Neuronal stem cell (in vitro differentiated cells): ENCODE results near the gene GNAI2.
A peak's percentile ranks its signal among the peaks of the same experiment; 100 is the strongest.

Experiments
- DNase-seq: peaks from one replicate; pipeline ENCODE4 v3.0.0-alpha.2; 2013; ENCODE audit warnings: low spot score
- H2AFZ ChIP-seq: one replicate; pipeline ENCODE4 v1.6.1; 2013; ENCODE audit warnings: mild to moderate bottlenecking, low read length, inconsistent platforms
- H2AK5ac ChIP-seq: 2 replicates; pipeline ENCODE4 v1.6.1; 2013; ENCODE audit warnings: low read depth, mild to moderate bottlenecking, inconsistent platforms, low read length, moderate library complexity, mixed read lengths
- H2BK120ac ChIP-seq: 2 replicates; pipeline ENCODE4 v1.6.1; 2013; ENCODE audit warnings: low read depth, mild to moderate bottlenecking, inconsistent platforms, low read length, moderate library complexity, mixed read lengths
- H2BK12ac ChIP-seq: one replicate; pipeline ENCODE4 v1.6.1; 2013; ENCODE audit warnings: low read length, inconsistent platforms
- H2BK15ac ChIP-seq: 2 replicates; pipeline ENCODE4 v1.6.1; 2013; ENCODE audit warnings: mild to moderate bottlenecking, low read length, inconsistent platforms, mixed read lengths
- H2BK5ac ChIP-seq: one replicate; pipeline ENCODE4 v1.6.1; 2013; ENCODE audit warnings: inconsistent platforms, mild to moderate bottlenecking, low read length, moderate library complexity
- H3K14ac ChIP-seq: one replicate; pipeline ENCODE4 v1.6.1; 2013; ENCODE audit warnings: low read length, inconsistent platforms
- H3K18ac ChIP-seq: 2 replicates; pipeline ENCODE4 v1.6.1; 2013; ENCODE audit warnings: low read length, inconsistent platforms
- H3K23ac ChIP-seq: 2 replicates; pipeline ENCODE4 v1.6.1; 2013; ENCODE audit warnings: low read depth, mild to moderate bottlenecking, mixed read lengths, low read length, inconsistent platforms; ENCODE audit not compliant: poor library complexity
- H3K27ac ChIP-seq: replicated peaks from 3 replicates; pipeline ENCODE4 v1.5.1; 2013; ENCODE audit warnings: low read length, inconsistent platforms
- H3K27me3 ChIP-seq, 3 experiments: 2 replicates each; pipeline ENCODE4 v1.6.1; 2013; ENCODE audit warnings: low read length in 3 of 3, mild to moderate bottlenecking in 2 of 3, inconsistent platforms in 1 of 3, low read depth in 1 of 3, mixed read lengths in 1 of 3, moderate library complexity in 1 of 3; ENCODE audit not compliant: control insufficient read depth in 3 of 3, insufficient read depth in 3 of 3
- H3K36me3 ChIP-seq, 2 donors: replicated peaks in 1 of 2; 2 replicates each; pipeline ENCODE4 v1.6.1; 2013; ENCODE audit warnings: low read length in 2 of 2; ENCODE audit not compliant: control insufficient read depth in 2 of 2, insufficient read depth in 2 of 2
- H3K4ac ChIP-seq: 2 replicates; pipeline ENCODE4 v1.6.1; 2013; ENCODE audit warnings: inconsistent platforms, mild to moderate bottlenecking, low read length, moderate library complexity
- H3K4me1 ChIP-seq, 2 donors: 1 replicate in 1 of 2; 2 replicates in 1 of 2; pipeline ENCODE4 v1.6.1; 2013; ENCODE audit warnings: low read length in 2 of 2, low read depth in 1 of 2; ENCODE audit not compliant: control insufficient read depth in 2 of 2, insufficient read depth in 1 of 2
- H3K4me2 ChIP-seq: one replicate; pipeline ENCODE4 v1.6.1; 2013; ENCODE audit warnings: mild to moderate bottlenecking, low read length, inconsistent platforms; ENCODE audit not compliant: insufficient read depth, poor library complexity, severe bottlenecking
- H3K4me3 ChIP-seq, 2 donors: 2 replicates each; pipeline ENCODE4 v1.5.1; 2013; ENCODE audit warnings: low read length in 2 of 2, mild to moderate bottlenecking in 2 of 2, inconsistent platforms in 1 of 2, moderate library complexity in 1 of 2
- H3K79me1 ChIP-seq: one replicate; pipeline ENCODE4 v1.6.1; 2013; ENCODE audit warnings: low read depth, mild to moderate bottlenecking, inconsistent platforms, low read length, moderate library complexity
- H3K9ac ChIP-seq: one replicate; pipeline ENCODE4 v1.6.1; 2013; ENCODE audit warnings: mild to moderate bottlenecking, low read depth, low read length, inconsistent platforms; ENCODE audit not compliant: poor library complexity
- H3K9me3 ChIP-seq, 2 donors: replicated peaks in 1 of 2; 2 replicates each; pipeline versions ENCODE3 to v1.6.1; 2013; ENCODE audit warnings: low read length in 2 of 2, mild to moderate bottlenecking in 2 of 2, inconsistent platforms in 1 of 2, low read depth in 1 of 2, mixed read lengths in 1 of 2, moderate library complexity in 1 of 2; ENCODE audit not compliant: control insufficient read depth in 2 of 2, insufficient read depth in 1 of 2
- H4K8ac ChIP-seq: one replicate; pipeline ENCODE4 v1.6.1; 2013; ENCODE audit warnings: low read depth, mild to moderate bottlenecking, inconsistent platforms, low read length, moderate library complexity
- H4K91ac ChIP-seq: one replicate; pipeline ENCODE4 v1.6.1; 2013; ENCODE audit warnings: low read length, low read depth, mild to moderate bottlenecking, inconsistent platforms; ENCODE audit not compliant: poor library complexity
- WGBS, 2 donors: extraction: QIAGEN DNeasy Blood & Tissue Kit; methylation state at CpG; one replicate each; pipeline ENCODE4 v1.1.7; 2013; ENCODE audit warnings: missing lambda C conversion rate in 2 of 2, mixed read lengths in 1 of 2; ENCODE audit not compliant: insufficient read length in 2 of 2, insufficient replicate concordance in 1 of 2; ENCODE audit errors: extremely low coverage in 2 of 2; 5-methylcytosine and 5-hydroxymethylcytosine counted together

Gene GNAI2

DNA sequence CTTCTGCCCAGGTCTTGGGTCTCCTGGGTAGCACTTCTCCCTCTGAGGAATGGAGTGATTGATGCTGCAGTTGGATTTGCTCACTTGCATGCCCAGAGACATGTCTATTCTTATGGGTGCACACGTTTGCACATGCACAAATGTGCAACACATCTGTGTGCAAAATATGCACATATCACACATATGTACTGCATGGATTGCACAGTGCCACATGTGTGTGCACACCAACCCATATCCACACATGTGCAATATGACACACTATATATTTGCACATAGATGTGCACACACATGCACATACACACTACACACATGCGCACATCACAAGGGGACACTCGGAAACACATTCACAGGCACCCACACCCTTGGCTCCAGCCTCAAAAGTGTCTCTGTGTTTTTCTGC is 32.3 kb downstream of the GNAI2 start:
- peak overlapping the region; percentile 94 for H3K18ac ChIP-seq
- H4K8ac ChIP-seq: no peak overlapping the region
- H2BK120ac ChIP-seq: no peak overlapping the region
- H2AFZ ChIP-seq: no peak overlapping the region
- H2BK12ac ChIP-seq: no peak overlapping the region
- H3K9me3 ChIP-seq: no peaks in the 10 kb centered on the region
- peak overlapping the region; percentile 98 for H2AK5ac ChIP-seq
- H4K91ac ChIP-seq: no peak overlapping the region
- H3K27me3 ChIP-seq: peaks cover 0 to 3% (median 3%) of the 10 kb centered on the region in 3 experiments
- H3K23ac ChIP-seq: no peak overlapping the region
- no CpG with 5 or more reads among the region's 3 CpGs for WGBS, 2 donors
- H2BK15ac ChIP-seq: peak overlapping the region; percentile 98
- no peak overlapping the region for H3K14ac ChIP-seq
- H3K4ac ChIP-seq: no peak overlapping the region
- H3K9ac ChIP-seq: peak overlapping the region; percentile 32
- no peak for DNase-seq
- H3K4me2 ChIP-seq: no peak overlapping the region
- H3K4me1 ChIP-seq: peaks cover 47 to 57% of the 10 kb centered on the region in 2 donors
- H3K4me3 ChIP-seq: peak overlapping the region in 1 of 2 donors; percentile 9
- H3K36me3 ChIP-seq: no peaks in the 10 kb centered on the region
- peaks cover 3% of the 10 kb centered on the region for H3K79me1 ChIP-seq
- peak overlapping the region; percentile 93 for H2BK5ac ChIP-seq
- no peak overlapping the region for H3K27ac ChIP-seq

DNA sequence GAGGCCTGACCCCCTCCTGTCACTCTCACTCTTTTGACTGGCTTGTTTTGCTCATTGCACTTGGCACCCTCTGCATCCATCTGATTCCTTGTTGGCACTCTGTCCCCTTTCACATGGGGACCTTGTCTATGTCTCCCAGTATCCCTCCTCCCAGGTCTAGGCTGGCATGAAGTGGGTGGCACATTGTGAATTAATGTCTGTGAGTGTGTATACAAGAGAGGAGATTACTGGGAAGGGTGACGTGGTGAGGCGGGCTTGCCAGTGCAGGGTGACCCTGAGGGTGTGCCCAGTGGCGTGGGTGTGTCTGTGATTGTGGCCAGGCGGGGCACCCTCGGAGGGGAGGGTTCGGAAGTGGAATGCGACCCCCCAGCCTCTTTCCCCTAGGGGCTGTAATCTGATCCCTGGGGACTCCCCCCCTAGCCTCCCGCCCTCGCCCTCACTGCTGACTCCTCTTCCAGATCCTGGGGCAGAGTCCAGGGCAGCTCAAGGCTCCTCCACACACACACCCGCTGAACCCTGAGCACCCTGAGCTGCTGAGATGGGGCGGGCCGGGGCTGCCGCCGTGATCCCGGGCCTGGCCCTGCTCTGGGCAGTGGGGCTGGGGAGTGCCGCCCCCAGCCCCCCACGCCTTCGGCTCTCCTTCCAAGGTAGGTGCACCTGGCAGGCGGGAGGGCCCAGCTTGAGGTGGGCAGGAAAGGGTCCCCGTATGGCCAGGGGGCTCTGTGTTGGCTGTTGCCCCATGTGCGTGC is 32.9 kb downstream of the GNAI2 start, which contains the start of gene SEMA3B:
TSS of gene SEMA3B (plus strand) at position 445 of the 749 bp plus-strand sequence. CDS start at position 539, 94 bp downstream.
- Histone ChIP-seq H3K4me3 (peak within 1 kb of the TSS in 1 of 2 donors; percentile 9), H4K91ac (peak within 1 kb of the TSS; percentile 93), H3K4ac (peak within 1 kb of the TSS; percentile 39), H3K36me3 (no peaks in the 10 kb centered on the region), H4K8ac (no peak within 1 kb of the TSS), H3K18ac (peak within 1 kb of the TSS; percentile 94), H3K9ac (peak within 1 kb of the TSS; percentile 83), H2BK5ac (peak within 1 kb of the TSS; percentile 93), H2BK120ac (peak within 1 kb of the TSS; percentile 53), H3K14ac (peak within 1 kb of the TSS; percentile 87), H3K27me3 (peaks cover 6 to 9% (median 6%) of the 10 kb centered on the region in 3 experiments), H3K4me2 (no peak within 1 kb of the TSS), H3K4me1 (peaks cover 42 to 54% of the 10 kb centered on the region in 2 donors), H2BK15ac (peak within 1 kb of the TSS; percentile 98), H2BK12ac (peak within 1 kb of the TSS; percentile 97), H3K27ac (no peak within 1 kb of the TSS), H2AK5ac (peak within 1 kb of the TSS; percentile 99), H2AFZ (no peak within 1 kb of the TSS), H3K9me3 (no peaks in the 10 kb centered on the region), H3K23ac (peak within 1 kb of the TSS; percentile 62), H3K79me1 (peaks cover 3% of the 10 kb centered on the region)
- DNase-seq: no peak
- WGBS, 2 donors: no CpG with 5 or more reads among the region's 21 CpGs

DNA sequence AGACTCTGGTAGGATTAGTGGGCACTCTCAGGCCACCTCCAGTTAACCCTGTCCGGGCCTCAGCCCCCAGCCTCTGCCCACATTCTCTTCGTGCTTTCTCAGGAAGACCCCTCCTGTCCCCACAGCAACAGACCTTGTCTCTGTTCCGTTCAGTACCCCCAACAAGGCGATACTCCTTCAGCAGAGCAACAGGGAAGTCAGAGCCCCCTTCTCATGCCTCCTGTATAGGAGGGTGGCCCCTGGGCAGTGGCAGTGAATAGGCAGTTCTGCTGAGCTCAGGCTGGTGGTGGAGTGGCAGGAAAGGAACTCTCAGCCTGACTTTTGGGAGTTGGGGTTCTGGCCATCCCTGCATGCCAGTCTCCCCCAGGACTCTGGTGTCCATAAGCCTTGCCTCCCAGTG is 33.5 kb downstream of the GNAI2 start:
- Histone ChIP-seq H3K9me3 (no peaks in the 10 kb centered on the region), H3K27me3 (peaks cover 6 to 15% (median 12%) of the 10 kb centered on the region in 3 experiments), H3K14ac (peak overlapping the region; percentile 87), H2BK120ac (peak overlapping the region; percentile 35), H2BK12ac (peak overlapping the region; percentile 96), H3K4me1 (peaks cover 37 to 50% of the 10 kb centered on the region in 2 donors), H2BK15ac (peak overlapping the region; percentile 98), H3K79me1 (peaks cover 3% of the 10 kb centered on the region), H4K8ac (no peak overlapping the region), H3K23ac (peak overlapping the region; percentile 26), H3K36me3 (no peaks in the 10 kb centered on the region), H2AFZ (no peak overlapping the region), H4K91ac (peak overlapping the region; percentile 93), H3K18ac (peak overlapping the region; percentile 91), H3K4me3 (no peak overlapping the region), H2BK5ac (peak overlapping the region; percentile 93), H3K4ac (peak overlapping the region; percentile 39), H2AK5ac (peak overlapping the region; percentile 99), H3K9ac (peak overlapping the region; percentile 83), H3K27ac (no peak overlapping the region), H3K4me2 (no peak overlapping the region)
- WGBS, 2 donors: no CpG with 5 or more reads among the region's 4 CpGs
- DNase-seq: no peak

DNA sequence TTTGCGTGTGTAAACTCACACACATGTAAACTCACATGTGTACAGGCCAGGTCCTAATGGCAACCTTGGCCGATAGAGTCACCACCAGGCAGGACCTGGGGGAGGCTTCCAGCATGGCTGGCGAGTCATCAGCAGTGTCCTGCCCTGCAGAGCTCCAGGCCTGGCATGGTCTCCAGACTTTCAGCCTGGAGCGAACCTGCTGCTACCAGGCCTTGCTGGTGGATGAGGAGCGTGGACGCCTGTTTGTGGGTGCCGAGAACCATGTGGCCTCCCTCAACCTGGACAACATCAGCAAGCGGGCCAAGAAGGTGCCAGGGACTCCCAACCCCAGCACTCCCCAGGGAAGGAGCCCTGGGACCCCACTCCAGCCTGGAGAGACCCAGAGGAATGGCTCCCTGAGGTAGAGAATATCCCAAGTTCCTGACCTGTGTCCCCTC is 34.0 kb downstream of the GNAI2 start:
- peaks cover 37 to 52% of the 10 kb centered on the region in 2 donors for H3K4me1 ChIP-seq
- no CpG with 5 or more reads among the region's 8 CpGs for WGBS, 2 donors

More for the DNA sequence above, 34.0 kb downstream of the GNAI2 start:
- Histone ChIP-seq H4K8ac (no peak overlapping the region), H3K27ac (no peak overlapping the region), H2AFZ (no peak overlapping the region), H3K23ac (no peak overlapping the region), H2BK120ac (peak overlapping the region; percentile 35), H3K4ac (peak overlapping the region; percentile 39), H2BK12ac (peak overlapping the region; percentile 96), H3K4me2 (no peak overlapping the region), H3K27me3 (peaks cover 7 to 20% (median 17%) of the 10 kb centered on the region in 3 experiments), H3K4me3 (no peak overlapping the region), H2BK15ac (peak overlapping the region; percentile 98), H2BK5ac (peak overlapping the region; percentile 93), H4K91ac (peak overlapping the region; percentile 93), H3K18ac (peak overlapping the region; percentile 91), H3K9me3 (no peaks in the 10 kb centered on the region), H3K36me3 (no peaks in the 10 kb centered on the region), H3K9ac (peak overlapping the region; percentile 83), H2AK5ac (peak overlapping the region; percentile 99), H3K14ac (peak overlapping the region; percentile 87), H3K79me1 (peaks cover 3% of the 10 kb centered on the region)
- DNase-seq: no peak
